GM10248 (cell line): ENCODE data around the gene BAIAP2.

Experiments
- CTCF ChIA-PET: fragments of 300-600 bp; sonication (Branson Sonifier 250); formaldehyde crosslinking; extraction: SDS; loops from one replicate; lab custom pipeline; 2021; ENCODE audit warnings: antibody characterized with exemption; lab: Yijun Ruan, JAX
- POLR2A ChIA-PET: fragments of 350-650 bp; sonication (Branson Sonifier 250); formaldehyde crosslinking; extraction: SDS; loops from one replicate; lab custom pipeline; 2020; ENCODE audit warnings: antibody characterized with exemption; lab: Yijun Ruan, JAX
- DNase-seq: peaks from one replicate; pipeline ENCODE4 v3.0.0; 2012; ENCODE audit errors: extremely low spot score
- TF ChIP-seq, protein P1 (sequence below): IDR thresholded peaks from 2 replicates; pipeline ENCODE4 v1.5.1; 2012; ENCODE audit warnings: mild to moderate bottlenecking, low read depth; ENCODE audit errors: extremely low read depth, missing control alignments, control extremely low read depth

BAIAP2 gene

DNA sequence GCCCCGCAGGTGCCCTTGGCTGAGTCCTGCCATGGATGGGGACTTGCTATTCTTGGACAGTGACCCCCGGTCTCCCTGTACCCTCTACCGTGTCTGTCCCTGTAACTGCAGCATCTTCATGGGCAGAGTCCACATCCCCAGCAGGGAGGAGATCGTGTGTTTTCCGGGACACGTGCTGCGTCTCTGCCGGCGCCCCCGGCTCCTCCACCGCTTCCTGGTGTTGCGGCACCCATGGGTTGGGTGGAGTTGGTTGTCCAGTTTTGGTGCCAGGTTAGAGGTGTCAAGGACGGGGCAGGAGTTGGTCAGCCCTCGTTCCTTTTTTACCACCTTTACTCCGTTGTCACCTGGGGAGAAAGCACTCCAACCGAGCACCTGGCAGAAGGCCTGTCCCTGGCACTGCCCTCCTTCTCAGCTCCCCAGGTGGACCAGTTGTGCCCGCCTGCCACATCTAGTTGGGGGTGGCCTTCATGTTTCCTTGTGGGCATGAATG, 20.0 kb downstream of the BAIAP2 start:
- TF ChIP-seq, protein P1, sequence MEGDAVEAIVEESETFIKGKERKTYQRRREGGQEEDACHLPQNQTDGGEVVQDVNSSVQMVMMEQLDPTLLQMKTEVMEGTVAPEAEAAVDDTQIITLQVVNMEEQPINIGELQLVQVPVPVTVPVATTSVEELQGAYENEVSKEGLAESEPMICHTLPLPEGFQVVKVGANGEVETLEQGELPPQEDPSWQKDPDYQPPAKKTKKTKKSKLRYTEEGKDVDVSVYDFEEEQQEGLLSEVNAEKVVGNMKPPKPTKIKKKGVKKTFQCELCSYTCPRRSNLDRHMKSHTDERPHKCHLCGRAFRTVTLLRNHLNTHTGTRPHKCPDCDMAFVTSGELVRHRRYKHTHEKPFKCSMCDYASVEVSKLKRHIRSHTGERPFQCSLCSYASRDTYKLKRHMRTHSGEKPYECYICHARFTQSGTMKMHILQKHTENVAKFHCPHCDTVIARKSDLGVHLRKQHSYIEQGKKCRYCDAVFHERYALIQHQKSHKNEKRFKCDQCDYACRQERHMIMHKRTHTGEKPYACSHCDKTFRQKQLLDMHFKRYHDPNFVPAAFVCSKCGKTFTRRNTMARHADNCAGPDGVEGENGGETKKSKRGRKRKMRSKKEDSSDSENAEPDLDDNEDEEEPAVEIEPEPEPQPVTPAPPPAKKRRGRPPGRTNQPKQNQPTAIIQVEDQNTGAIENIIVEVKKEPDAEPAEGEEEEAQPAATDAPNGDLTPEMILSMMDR, result no peak
- no peak for DNase-seq
- ChIA-PET POLR2A (interaction anchor here (0.5 kb wide), 1 partner anchor 87 kb away, joined by 5 read pairs; no protein-coding TSS in a partner anchor), CTCF (no interaction called here)

GRCh38 chr17:81056312-81056711, 21.4 kb downstream of the BAIAP2 start:
- ChIA-PET POLR2A (no interaction called here), CTCF (interaction anchor here (1.0 to 1.1 kb wide), 2 partner anchors 20 to 24 kb away, joined by 3 read pairs; no protein-coding TSS in a partner anchor)
- DNase-seq, result no peak
- TF ChIP-seq, protein P1, result no peak

GRCh38 chr17:81057079-81057730, 22.3 kb downstream of the BAIAP2 start:
- no peak for DNase-seq
- CTCF ChIA-PET, result interaction anchor here (1.0 to 1.1 kb wide), 3 partner anchors 9 to 24 kb away, joined by 3 read pairs; no protein-coding TSS in a partner anchor
- POLR2A ChIA-PET, result interaction anchor here (0.7 kb wide), 1 partner anchor 297 kb away, joined by 3 read pairs; no protein-coding TSS in a partner anchor
- TF ChIP-seq, protein P1, result no peak

DNA sequence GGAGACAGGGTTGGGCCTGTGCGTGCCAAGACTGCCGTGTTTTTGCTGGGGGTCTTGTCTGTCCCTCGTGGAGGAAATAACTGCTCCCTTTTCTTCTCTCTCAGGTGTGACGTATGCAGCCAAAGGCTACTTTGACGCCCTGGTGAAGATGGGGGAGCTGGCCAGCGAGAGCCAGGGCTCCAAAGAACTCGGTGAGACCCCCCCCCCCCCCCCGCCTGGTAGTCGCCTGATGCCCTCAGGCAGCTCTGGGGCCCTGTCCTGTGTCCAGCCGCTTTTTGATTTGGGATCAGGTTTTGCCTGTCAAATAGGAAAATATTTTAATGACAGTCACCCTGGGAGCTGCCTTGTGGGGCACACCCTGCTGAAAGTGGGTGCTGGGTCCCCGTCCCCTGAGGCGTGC, 22.8 kb downstream of the BAIAP2 start:
- CTCF ChIA-PET, result interaction anchor here (1.0 kb wide), 1 partner anchor 8 kb away, joined by 3 read pairs; no protein-coding TSS in a partner anchor
- TF ChIP-seq, protein P1, result no peak
- no peak for DNase-seq
- POLR2A ChIA-PET, result interaction anchor here (0.7 kb wide), 1 partner anchor 296 kb away, joined by 3 read pairs; no protein-coding TSS in a partner anchor

DNA sequence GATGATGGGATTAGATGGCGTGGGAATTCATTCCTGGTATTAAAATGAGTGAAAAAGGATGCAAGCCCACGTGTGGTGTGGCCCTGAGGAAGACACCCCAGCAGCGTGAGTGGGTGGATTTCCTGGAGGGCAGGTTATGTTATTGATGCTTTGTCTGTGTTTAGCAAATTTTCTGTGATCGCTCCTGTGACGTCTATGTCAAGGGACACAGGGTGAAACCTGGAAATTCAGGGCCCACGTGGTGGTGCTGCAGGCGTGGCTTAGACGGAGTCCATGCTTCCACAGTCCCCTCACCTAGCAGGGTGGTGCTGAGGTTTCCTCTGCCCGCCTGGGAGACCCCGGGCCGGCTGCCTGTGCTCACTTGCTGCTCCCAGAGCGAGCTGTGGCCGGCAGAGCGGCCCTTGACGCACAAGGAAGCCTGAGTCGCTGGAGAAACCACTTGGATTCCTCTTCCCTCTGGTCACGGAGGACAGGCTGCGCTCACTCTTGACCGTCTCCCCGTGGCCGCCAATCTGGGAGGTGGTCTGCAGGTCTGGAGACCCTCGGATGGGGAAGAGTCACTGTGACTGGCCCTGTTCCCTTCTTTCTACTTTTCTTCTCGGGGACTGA, 23.4 kb downstream of the BAIAP2 start:
- TF ChIP-seq, protein P1, result no peak
- CTCF ChIA-PET, result no interaction called here
- POLR2A ChIA-PET, result no interaction called here
- no peak for DNase-seq

DNA sequence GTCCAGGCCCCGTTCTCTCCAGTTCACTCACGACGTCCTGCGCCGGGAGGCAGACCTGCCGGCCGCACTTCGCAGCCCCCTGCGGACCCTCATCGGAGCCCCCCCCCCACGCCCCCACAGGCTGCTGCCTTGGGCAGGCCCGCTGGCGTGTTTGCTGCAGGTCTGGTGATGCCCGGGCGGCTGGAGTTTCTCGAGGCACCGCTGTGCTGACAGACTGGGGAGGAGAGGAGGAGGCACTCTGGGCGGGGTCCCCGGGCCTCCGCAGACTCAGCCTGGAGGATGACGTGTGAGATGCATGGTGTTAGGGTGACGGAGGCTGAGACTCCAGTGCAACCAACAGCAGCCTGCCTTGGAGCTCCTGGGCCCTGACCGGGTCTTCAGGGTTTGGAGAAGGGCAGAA, 24.1 kb downstream of the BAIAP2 start:
- ChIA-PET CTCF (no interaction called here), POLR2A (no interaction called here)
- no peak for DNase-seq
- TF ChIP-seq, protein P1, result no peak
